GM18507 (cell line): ENCODE results near the gene RAB3IP.
"Not testable (repeated sequence)": the region's sequence is repeated elsewhere in the genome, so short reads cannot be mapped to it uniquely, and the experiment has no call there.

ENCODE experiments used
- DNase-seq: peaks from one replicate; pipeline ENCODE4 v3.0.0; 2011; ENCODE audit warnings: low read depth; ENCODE audit not compliant: insufficient read length; ENCODE audit errors: extremely low spot score
- FAIRE-seq: peaks from 2 replicates; lab custom pipeline; 2011; peaks lifted over from hg19 to GRCh38; lab: Jason Lieb, UNC

The RAB3IP gene

GRCh38 chr12:69751476-69751875, 12.8 kb downstream of the RAB3IP start:
- no peak for FAIRE-seq
- DNase-seq = no peak

- no peak for DNase-seq
- FAIRE-seq = no peak
Observed at GRCh38 chr12:69755302-69755701, 16.6 kb downstream of the RAB3IP start.

- no peak for FAIRE-seq
- no peak for DNase-seq
Observed at GRCh38 chr12:69756088-69756755, 17.6 kb downstream of the RAB3IP start.

- no peak for FAIRE-seq
- DNase-seq = no peak
Observed at GRCh38 chr12:69758105-69758504, 19.4 kb downstream of the RAB3IP start.

GRCh38 chr12:69759581-69759980, 20.9 kb downstream of the RAB3IP start:
- FAIRE-seq = not testable (repeated sequence)

GRCh38 chr12:69765515-69765914, 26.9 kb downstream of the RAB3IP start:
- FAIRE-seq (no peak), DNase-seq (no peak)

More at GRCh38 chr12:69759581-69759980, 20.9 kb downstream of the RAB3IP start:
- not testable (repeated sequence) for DNase-seq

- FAIRE-seq = no peak
- DNase-seq = no peak
Observed at GRCh38 chr12:69766260-69766659, 27.6 kb downstream of the RAB3IP start.

GRCh38 chr12:69779928-69780327, 41.3 kb downstream of the RAB3IP start:
- DNase-seq = no peak
- no peak for FAIRE-seq

GRCh38 chr12:69783365-69783764, 44.7 kb downstream of the RAB3IP start:
- FAIRE-seq (no peak), DNase-seq (no peak)

GRCh38 chr12:69789351-69789750, 50.7 kb downstream of the RAB3IP start:
- FAIRE-seq (no peak), DNase-seq (no peak)

GRCh38 chr12:69792533-69792932, 53.9 kb downstream of the RAB3IP start:
- DNase-seq (no peak), FAIRE-seq (no peak)

- not testable (repeated sequence) for FAIRE-seq, DNase-seq
Observed at GRCh38 chr12:69807101-69807897, 68.6 kb downstream of the RAB3IP start.

- FAIRE-seq (no peak), DNase-seq (no peak)
Observed at GRCh38 chr12:69810870-69811498, 72.3 kb downstream of the RAB3IP start.

GRCh38 chr12:69816082-69816481, 77.4 kb downstream of the RAB3IP start:
- FAIRE-seq (peak; percentile 15), DNase-seq (no peak)

- DNase-seq = no peak
- no peak for FAIRE-seq
Observed at GRCh38 chr12:69821032-69821455, 82.4 kb downstream of the RAB3IP start.

GRCh38 chr12:69821456-69822159, 82.9 kb downstream of the RAB3IP start:
- DNase-seq (no peak), FAIRE-seq (no peak)

- no peak for DNase-seq
- FAIRE-seq = no peak
Observed at GRCh38 chr12:69822201-69822860, 83.7 kb downstream of the RAB3IP start.

- no peak for DNase-seq
Observed at GRCh38 chr12:69824028-69824427, 85.4 kb downstream of the RAB3IP start.

GRCh38 chr12:69824966-69825560, 86.4 kb downstream of the RAB3IP start, which contains the start of gene MYRFL:
MYRFL (plus strand) TSS chr12:69825227; CDS start chr12:69825518, 291 bp downstream.
- FAIRE-seq (no peak), DNase-seq (no peak)

More at GRCh38 chr12:69824028-69824427, 85.4 kb downstream of the RAB3IP start:
- no peak for FAIRE-seq
